ENCODE results near the gene BHLHE23.

DNA sequence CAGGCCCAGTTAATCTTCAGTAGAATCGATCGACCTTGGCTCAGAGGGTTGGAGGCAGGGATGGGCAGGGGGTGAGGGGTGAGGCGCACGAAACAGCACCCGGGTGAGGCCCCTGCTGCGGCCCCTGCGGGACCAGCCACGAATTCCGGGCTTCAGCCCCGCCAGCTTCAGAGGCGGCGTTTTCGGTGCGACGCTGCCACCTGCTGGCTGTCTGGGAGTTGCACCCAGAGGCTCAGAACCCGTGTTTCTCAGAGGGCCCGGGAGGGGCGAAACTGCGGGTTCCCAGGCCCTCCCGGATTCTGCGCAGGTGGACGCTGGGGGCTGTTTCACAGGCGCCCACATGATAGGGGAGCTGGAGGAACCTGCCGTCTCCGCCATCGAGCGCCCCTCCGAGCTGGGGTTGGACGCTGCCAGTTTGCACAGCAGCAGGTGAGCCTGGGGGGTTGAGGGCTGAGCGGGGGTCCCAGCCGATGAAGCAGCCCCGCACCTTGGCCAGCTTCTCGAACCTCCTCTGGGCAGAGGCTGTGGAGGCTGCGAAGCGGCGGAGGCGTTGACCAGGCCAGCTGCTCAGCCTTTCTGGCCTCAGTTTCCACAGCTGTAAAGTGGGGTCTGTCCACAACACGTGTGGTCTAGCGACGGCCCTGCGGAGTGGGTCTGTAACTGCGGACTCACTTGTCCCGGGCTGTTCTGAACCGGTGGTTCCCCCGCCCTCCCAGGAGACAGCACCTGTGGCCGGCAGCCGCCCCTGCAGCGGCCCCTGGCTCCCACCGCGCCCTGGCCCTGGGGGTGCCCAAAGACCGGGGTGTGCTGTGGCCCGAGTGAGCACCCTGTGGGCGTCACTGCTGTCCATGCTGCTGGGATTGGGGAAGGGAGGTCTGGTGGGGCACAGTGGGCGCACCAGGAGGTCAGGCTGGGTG lies 2.5 kb upstream of the BHLHE23 start:
- TF ChIP-seq, protein P1, sequence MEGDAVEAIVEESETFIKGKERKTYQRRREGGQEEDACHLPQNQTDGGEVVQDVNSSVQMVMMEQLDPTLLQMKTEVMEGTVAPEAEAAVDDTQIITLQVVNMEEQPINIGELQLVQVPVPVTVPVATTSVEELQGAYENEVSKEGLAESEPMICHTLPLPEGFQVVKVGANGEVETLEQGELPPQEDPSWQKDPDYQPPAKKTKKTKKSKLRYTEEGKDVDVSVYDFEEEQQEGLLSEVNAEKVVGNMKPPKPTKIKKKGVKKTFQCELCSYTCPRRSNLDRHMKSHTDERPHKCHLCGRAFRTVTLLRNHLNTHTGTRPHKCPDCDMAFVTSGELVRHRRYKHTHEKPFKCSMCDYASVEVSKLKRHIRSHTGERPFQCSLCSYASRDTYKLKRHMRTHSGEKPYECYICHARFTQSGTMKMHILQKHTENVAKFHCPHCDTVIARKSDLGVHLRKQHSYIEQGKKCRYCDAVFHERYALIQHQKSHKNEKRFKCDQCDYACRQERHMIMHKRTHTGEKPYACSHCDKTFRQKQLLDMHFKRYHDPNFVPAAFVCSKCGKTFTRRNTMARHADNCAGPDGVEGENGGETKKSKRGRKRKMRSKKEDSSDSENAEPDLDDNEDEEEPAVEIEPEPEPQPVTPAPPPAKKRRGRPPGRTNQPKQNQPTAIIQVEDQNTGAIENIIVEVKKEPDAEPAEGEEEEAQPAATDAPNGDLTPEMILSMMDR (IDR thresholded peaks at IDR 0.05 in 2 of 3, conservative IDR thresholded peaks at IDR 0.05 in 1 of 3; ENCODE audit: borderline replicate concordance in 1 of 3, insufficient read depth in 1 of 3, low read depth in 2 of 3, low read length in 2 of 3) = peak; percentile 88 to 96 (median 92)
- peak; percentile 97 for TF ChIP-seq RAD21 (IDR thresholded peaks at IDR 0.05; ENCODE audit: low read depth)
- no peak for TF ChIP-seq EZH2 (IDR thresholded peaks at IDR 0.05)
- no peak for TF ChIP-seq POLR2AphosphoS5 (IDR thresholded peaks at IDR 0.05; ENCODE audit: low read depth, low read length)

All from HCT116 (cell line).